H1 (cell line): ENCODE data around the gene OR10AD1. TPM values are rescaled to one million over a fixed set of nuclear protein-coding genes. Genes with fewer than 3 reads are reported as not detected.
A peak's percentile ranks its signal among the peaks of the same experiment; 100 is the strongest.

Experiments
- CREB1 ChIP-seq: IDR thresholded peaks from 2 replicates; pipeline ENCODE4 v1.6.1; 2012; ENCODE audit warnings: inconsistent platforms
- PHF8 ChIP-seq: fragments of 200-600 bp; sonication (generic); conservative IDR thresholded peaks from 2 replicates; pipeline ENCODE4 v1.7.1; 2012; ENCODE audit warnings: low read depth, mild to moderate bottlenecking, inconsistent platforms, low read length, moderate library complexity
- POLR2A ChIP-seq, 2 experiments: IDR thresholded peaks; 1 replicate in 1 of 2; 2 replicates in 1 of 2; pipeline ENCODE4 v1.6.1; 2011; ENCODE audit warnings: low read depth in 2 of 2, low read length in 2 of 2, mild to moderate bottlenecking in 2 of 2; ENCODE audit errors: control extremely low read depth in 1 of 2
- RFX5 ChIP-seq: IDR thresholded peaks from 2 replicates; pipeline ENCODE4 v1.6.1; 2011; ENCODE audit warnings: low read depth, low read length, improper control_type of control experiment, borderline replicate concordance
- SP2 ChIP-seq: IDR thresholded peaks from 2 replicates; pipeline ENCODE4 v1.6.1; 2012; ENCODE audit warnings: mild to moderate bottlenecking, low read length, inconsistent platforms
- SUZ12 ChIP-seq: fragments of 200-600 bp; sonication (generic); IDR thresholded peaks from 2 replicates; pipeline ENCODE4 v1.6.1; 2012; ENCODE audit warnings: mild to moderate bottlenecking, inconsistent platforms, low read length, moderate library complexity, mixed read lengths
- TCF12 ChIP-seq: IDR thresholded peaks from 2 replicates; pipeline ENCODE4 v1.6.1; 2011; ENCODE audit warnings: low read depth, mild to moderate bottlenecking, low read length
- polyA plus RNA-seq, 7 experiments: library from polyadenylated mRNA; depleted of rRNA in 3 of 7; stranded (reverse) in 5 of 7; unstranded in 2 of 7; fragments of >200 nt in 5 of 7; fragments of 200-250 nt in 2 of 7; gene quantifications; 1 replicate in 5 of 7; 2 replicates in 1 of 7; 4 replicates in 1 of 7; pipeline versions ENCODE4 v1.2.1 to v1.2.3, GENCODE V29; 2011 to 2013; ENCODE audit warnings: missing spikeins in 2 of 7, mixed read lengths in 2 of 7
- total RNA-seq: library from RNA; stranded (reverse); fragmentation: NEBNext Ultra II Directional; extraction: Animal tissue kit (Norgen Biotek cat#: 25700); gene quantifications from 2 replicates; pipeline ENCODE4 v1.2.1, GENCODE V29; 2021
- TF ChIP-seq, protein P1 (sequence below): IDR thresholded peaks from 2 replicates; pipeline ENCODE4 v1.6.1; 2012; ENCODE audit warnings: inconsistent platforms

OR10AD1 gene
- total and polyA plus RNA-seq, 2 of the 8 experiments (the other 6 are each of a cell fraction or from before 2014, with no cell fraction given): not detected

DNA sequence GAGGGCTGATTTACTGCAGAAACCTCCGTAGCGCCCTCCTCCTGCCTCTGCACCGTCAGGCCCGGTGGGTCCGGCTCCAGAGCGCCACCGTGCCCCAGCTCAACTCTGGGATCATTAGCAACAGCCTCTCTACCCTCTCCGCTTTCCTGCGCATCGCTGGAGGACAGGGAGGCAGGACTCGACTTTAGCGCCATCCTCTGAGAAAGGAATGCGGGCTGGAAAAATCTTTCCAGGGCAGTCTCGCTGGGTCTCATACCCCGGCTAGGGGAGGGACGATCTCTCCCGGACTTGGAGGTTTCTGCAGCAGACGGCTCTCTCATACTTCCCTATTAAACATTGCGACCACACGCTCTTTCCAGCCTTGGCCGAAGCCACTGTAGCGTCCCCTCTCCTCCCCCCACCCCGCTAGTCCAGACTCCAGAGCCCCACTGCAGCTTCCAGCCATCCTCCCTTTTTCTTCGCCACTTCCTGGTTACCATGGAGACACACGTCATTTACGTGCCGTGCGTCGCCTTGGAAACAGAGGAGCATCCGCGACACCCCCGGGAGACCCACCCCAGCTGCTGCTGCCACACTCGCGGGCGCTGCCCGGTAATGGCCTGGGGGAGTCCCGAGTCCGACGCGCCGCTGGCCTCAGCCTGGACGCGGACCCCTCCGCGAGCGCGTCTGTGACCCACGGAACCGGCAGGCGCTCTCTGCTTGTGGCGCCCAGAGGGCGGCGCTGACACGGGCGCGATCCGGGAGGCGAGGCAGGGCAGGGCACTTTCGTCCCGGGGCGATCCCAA lies 19.8 kb downstream of the OR10AD1 start, which contains the start of gene CCDC184 (continued):
- TF ChIP-seq, protein P1, sequence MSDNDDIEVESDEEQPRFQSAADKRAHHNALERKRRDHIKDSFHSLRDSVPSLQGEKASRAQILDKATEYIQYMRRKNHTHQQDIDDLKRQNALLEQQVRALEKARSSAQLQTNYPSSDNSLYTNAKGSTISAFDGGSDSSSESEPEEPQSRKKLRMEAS: peak; percentile 53; the same call in 1 of the 2 replicates
- TF ChIP-seq TCF12 (no peak), PHF8 (0 out of 2 replicates have a peak, but pooled peaks have one; percentile 51), SP2 (no peak), POLR2A (IDR thresholded peaks at IDR 0.05; ENCODE audit: control extremely low read depth in 1 of 2, low read depth in 2 of 2, low read length in 2 of 2) (peak in 1 of 2 experiments; percentile 36; a peak in 1 of 3 replicates), RFX5 (no peak), CREB1 (peak; percentile 55), SUZ12 (no peak)
